ENCODE data around the gene TPGS2.

TPGS2 gene

DNA sequence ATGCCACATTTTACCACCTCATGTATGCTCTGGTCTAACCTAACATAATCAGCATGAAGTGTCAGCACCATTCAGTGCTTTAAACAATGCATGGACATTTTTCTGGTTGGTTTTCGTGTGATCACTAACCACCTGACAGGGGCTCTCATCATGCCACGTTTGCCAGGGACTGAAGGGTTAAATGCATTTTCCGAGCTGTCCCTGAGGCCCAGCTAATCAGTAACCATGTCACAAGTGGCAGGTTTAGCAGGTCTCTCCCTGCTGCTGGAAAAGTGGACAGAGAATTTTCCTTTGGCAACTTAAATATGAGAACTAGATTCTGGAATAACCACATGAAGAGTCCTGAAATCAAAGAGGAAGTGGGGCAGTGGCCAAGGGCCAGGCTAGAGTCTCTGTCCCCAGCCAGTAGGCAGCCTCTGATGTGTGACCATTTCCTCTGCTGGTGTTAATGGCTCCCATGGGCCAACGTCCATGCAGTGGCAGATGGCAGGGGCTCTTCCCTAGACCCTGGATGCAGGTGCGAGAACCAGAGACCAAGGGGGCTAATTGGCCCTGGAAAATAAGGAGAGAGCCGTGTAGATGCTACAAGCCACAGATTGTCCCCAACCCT is 69.5 kb downstream of the TPGS2 start:
- TF ChIP-seq, protein P1, sequence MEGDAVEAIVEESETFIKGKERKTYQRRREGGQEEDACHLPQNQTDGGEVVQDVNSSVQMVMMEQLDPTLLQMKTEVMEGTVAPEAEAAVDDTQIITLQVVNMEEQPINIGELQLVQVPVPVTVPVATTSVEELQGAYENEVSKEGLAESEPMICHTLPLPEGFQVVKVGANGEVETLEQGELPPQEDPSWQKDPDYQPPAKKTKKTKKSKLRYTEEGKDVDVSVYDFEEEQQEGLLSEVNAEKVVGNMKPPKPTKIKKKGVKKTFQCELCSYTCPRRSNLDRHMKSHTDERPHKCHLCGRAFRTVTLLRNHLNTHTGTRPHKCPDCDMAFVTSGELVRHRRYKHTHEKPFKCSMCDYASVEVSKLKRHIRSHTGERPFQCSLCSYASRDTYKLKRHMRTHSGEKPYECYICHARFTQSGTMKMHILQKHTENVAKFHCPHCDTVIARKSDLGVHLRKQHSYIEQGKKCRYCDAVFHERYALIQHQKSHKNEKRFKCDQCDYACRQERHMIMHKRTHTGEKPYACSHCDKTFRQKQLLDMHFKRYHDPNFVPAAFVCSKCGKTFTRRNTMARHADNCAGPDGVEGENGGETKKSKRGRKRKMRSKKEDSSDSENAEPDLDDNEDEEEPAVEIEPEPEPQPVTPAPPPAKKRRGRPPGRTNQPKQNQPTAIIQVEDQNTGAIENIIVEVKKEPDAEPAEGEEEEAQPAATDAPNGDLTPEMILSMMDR (IDR thresholded peaks at IDR 0.05; ENCODE audit: low read depth, low read length, missing control alignments) = no peak
- H3K4me3 ChIP-seq (ENCODE audit: low read depth, low read length) = no peak overlapping the region
- DNase-seq (ENCODE audit: low read depth) = no peak

DNA sequence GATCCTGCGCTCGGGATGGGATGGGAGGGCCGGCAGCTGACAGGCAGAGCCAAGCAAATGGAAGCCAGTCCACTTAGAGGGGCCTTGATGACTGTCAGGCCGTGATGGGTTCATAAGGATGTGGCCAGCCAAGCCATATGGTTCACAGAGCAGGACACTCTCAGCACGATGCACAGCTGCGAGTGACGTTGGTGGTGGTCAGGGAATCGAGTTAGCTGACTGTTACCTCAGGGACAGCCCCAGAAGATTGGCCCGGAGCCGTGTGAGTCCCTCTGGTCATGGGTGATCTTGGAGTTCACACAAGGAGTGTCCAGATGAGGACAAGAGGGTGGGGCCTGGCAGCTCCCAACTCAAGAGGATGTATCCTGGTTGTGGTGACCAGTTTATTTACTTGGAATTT is 70.2 kb downstream of the TPGS2 start:
- H3K4me3 ChIP-seq (ENCODE audit: low read depth, low read length) = no peak overlapping the region
- TF ChIP-seq, protein P1 (IDR thresholded peaks at IDR 0.05; ENCODE audit: low read depth, low read length, missing control alignments) = no peak
- DNase-seq (ENCODE audit: low read depth) = no peak

DNA sequence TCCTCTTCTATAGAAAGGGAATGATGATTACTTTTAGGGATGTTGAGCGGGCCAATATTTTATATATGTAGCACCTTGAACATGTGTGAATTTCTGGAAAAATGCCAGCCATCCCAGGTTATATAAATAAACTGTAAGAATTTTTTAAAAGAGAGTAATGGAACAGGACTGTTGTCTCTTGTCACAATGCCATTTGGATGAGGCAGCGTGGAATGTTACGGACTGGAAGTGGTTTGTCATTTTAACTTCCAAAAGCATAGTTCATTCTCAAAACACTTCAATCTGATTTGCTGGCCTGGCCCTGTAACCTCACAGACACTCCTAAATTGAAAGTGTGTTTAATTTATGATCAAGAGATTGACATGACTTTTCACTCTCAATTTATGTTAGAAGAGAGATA is 70.8 kb downstream of the TPGS2 start:
- no peak overlapping the region for H3K4me3 ChIP-seq (ENCODE audit: low read depth, low read length)
- no peak for DNase-seq (ENCODE audit: low read depth)
- TF ChIP-seq, protein P1 (IDR thresholded peaks at IDR 0.05; ENCODE audit: low read depth, low read length, missing control alignments) = no peak

DNA sequence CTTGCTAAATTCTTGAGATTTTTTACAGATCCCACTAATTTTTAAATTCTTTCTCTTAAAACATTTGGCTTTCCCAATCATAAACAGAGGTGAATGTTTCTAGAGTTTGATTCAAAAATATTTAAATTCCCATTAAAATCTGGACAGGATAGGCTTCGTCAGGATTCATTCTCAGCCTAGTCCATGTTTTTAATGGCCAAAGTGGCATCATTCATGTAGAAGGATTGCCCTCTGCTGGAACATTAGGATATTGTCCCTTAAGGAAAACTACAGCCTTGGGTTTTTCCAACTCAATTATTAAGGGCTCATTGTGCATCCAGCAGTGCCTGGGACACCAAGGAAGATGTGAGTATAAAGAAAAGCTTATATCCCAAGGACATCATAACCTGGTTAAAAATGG is 71.7 kb downstream of the TPGS2 start:
- TF ChIP-seq, protein P1 (IDR thresholded peaks at IDR 0.05; ENCODE audit: low read depth, low read length, missing control alignments) = peak; percentile 56
- DNase-seq (ENCODE audit: low read depth) = no peak
- H3K4me3 ChIP-seq (ENCODE audit: low read depth, low read length) = no peak overlapping the region

DNA sequence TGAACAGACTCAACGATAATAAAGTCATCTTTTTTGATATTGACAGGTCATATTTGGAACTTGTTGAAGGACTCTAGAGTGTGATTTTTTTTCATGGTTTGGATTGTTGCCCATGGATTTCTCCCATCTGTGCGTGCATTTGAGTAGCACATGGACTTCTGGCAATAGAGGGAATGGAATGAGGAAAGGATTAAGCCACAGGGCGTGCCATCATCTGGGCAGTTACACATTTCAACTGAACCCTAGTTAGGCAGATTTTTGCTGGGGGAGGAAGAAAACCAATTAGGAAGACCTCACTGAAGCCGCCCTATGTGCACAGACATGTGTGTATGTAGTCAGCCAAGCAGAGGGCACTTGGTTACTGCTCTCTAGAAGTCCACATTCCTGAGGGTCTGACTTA is 72.6 kb downstream of the TPGS2 start:
- TF ChIP-seq, protein P1 (IDR thresholded peaks at IDR 0.05; ENCODE audit: low read depth, low read length, missing control alignments) = no peak
- no peak for DNase-seq (ENCODE audit: low read depth)
- no peak overlapping the region for H3K4me3 ChIP-seq (ENCODE audit: low read depth, low read length)

DNA sequence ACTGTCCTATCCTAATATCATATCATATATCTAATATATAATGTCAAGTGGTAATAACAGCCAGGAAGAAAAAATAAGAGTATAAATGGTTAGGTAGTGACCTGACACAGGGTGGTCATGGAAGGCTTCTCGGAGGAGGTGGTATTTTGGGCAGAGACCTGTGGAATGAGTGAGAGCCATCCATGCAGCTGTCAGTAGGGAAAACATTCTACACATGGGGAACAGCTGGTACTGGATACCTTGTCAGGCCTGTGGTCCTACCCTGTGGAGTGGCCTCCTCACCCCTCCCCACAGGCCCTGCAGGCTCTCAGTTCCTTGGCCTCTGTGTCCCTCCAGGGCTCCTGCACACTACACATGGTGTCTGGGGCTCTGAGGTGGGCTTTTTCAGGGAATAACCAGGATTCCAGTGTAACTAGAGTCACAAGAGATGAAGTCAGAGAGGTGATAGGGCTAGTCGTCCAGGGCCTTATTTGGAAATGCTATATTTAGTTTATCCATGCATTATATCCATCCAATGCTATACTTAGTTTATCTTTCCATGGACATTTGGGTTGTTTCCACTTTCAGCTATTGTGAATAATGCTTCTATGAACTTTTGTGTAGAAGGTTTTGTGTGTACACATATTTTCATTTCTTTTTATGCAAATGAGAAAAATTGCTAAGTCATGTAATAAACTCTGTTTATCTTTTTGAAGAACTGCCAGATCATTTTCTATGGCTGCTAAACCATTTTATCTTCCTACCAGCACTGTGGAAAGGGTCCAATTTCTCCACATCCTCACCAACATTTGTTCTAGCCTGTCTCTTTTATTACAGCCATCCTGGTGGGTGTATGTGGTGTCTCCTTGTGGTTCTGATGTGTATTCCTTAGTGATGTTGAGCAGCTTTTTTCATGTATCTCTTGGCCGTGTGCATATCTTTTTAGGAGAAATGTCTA is 75.6 kb downstream of the TPGS2 start:
- DNase-seq (ENCODE audit: low read depth) = no peak
- no peak overlapping the region for H3K4me3 ChIP-seq (ENCODE audit: low read depth, low read length)
- TF ChIP-seq, protein P1 (IDR thresholded peaks at IDR 0.05; ENCODE audit: low read depth, low read length, missing control alignments) = no peak

Measured in GM12864 (cell line).